ENCODE results near the gene TMEM132D. TPM values are rescaled to one million over a fixed set of nuclear protein-coding genes. Genes with fewer than 3 reads are reported as not detected.

TMEM132D gene
- total RNA-seq, 1 experiment from 2014 or later = 1.4 TPM

DNA sequence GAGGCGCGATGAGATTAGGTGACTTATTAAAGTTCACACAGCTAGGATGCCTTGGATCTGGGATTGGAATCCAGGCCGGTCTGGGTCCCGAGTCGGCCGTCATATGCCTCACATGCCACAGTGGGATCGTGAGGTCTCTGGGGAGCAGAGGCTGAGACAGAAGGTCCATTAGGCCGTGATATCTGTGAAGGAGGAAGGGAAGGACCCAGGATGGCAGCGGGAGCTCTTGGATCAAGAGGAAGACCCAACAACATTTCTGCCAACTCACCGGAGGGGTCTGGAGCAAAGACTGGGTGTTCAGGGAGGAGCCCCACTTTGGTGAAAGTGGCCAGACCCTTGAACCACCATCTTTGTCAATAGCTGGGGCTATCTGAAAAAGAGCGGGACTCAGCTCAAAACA lies 807.6 kb downstream of the TMEM132D start:
- ATAC-seq (no peak), DNase-seq (ENCODE audit: low spot score) (no peak)
- H3K27me3 Mint-ChIP-seq (ENCODE audit: low read depth) = peaks cover 8% of the 10 kb centered on the region; the same call in 1 of the 2 replicates
- H3K4me3 Mint-ChIP-seq = no peak overlapping the region
- peaks cover 60% of the 10 kb centered on the region for H3K36me3 Mint-ChIP-seq
- ChIA-PET POLR2A (no interaction called here), CTCF (no interaction called here)
- no peak overlapping the region for H3K27ac Mint-ChIP-seq
- H3K4me1 Mint-ChIP-seq = no peaks in the 10 kb centered on the region
- peaks cover 65% of the 10 kb centered on the region for H3K9me3 Mint-ChIP-seq
- no peak for TF ChIP-seq FOXP1 (CRISPR knock-in tag; IDR thresholded peaks at IDR 0.05; ENCODE audit: borderline replicate concordance)
- TF ChIP-seq FOXJ3 (CRISPR knock-in tag; IDR thresholded peaks at IDR 0.05; ENCODE audit: borderline replicate concordance) = no peak
- TF ChIP-seq, protein P1, sequence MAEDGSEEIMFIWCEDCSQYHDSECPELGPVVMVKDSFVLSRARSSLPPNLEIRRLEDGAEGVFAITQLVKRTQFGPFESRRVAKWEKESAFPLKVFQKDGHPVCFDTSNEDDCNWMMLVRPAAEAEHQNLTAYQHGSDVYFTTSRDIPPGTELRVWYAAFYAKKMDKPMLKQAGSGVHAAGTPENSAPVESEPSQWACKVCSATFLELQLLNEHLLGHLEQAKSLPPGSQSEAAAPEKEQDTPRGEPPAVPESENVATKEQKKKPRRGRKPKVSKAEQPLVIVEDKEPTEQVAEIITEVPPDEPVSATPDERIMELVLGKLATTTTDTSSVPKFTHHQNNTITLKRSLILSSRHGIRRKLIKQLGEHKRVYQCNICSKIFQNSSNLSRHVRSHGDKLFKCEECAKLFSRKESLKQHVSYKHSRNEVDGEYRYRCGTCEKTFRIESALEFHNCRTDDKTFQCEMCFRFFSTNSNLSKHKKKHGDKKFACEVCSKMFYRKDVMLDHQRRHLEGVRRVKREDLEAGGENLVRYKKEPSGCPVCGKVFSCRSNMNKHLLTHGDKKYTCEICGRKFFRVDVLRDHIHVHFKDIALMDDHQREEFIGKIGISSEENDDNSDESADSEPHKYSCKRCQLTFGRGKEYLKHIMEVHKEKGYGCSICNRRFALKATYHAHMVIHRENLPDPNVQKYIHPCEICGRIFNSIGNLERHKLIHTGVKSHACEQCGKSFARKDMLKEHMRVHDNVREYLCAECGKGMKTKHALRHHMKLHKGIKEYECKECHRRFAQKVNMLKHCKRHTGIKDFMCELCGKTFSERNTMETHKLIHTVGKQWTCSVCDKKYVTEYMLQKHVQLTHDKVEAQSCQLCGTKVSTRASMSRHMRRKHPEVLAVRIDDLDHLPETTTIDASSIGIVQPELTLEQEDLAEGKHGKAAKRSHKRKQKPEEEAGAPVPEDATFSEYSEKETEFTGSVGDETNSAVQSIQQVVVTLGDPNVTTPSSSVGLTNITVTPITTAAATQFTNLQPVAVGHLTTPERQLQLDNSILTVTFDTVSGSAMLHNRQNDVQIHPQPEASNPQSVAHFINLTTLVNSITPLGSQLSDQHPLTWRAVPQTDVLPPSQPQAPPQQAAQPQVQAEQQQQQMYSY (CRISPR knock-in tag; IDR thresholded peaks at IDR 0.05) = no peak
- TF ChIP-seq JAZF1 (CRISPR knock-in tag; IDR thresholded peaks at IDR 0.05) = no peak
- TF ChIP-seq ATF1 (CRISPR knock-in tag; IDR thresholded peaks at IDR 0.05) = no peak
- no peak for TF ChIP-seq NFE2L1 (CRISPR knock-in tag; IDR thresholded peaks at IDR 0.05)
- TF ChIP-seq, protein P2, sequence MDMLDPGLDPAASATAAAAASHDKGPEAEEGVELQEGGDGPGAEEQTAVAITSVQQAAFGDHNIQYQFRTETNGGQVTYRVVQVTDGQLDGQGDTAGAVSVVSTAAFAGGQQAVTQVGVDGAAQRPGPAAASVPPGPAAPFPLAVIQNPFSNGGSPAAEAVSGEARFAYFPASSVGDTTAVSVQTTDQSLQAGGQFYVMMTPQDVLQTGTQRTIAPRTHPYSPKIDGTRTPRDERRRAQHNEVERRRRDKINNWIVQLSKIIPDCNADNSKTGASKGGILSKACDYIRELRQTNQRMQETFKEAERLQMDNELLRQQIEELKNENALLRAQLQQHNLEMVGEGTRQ (CRISPR knock-in tag; IDR thresholded peaks at IDR 0.05) = no peak
- no peak for TF ChIP-seq SOX15 (CRISPR knock-in tag; IDR thresholded peaks at IDR 0.05)
- TF ChIP-seq, protein P3, sequence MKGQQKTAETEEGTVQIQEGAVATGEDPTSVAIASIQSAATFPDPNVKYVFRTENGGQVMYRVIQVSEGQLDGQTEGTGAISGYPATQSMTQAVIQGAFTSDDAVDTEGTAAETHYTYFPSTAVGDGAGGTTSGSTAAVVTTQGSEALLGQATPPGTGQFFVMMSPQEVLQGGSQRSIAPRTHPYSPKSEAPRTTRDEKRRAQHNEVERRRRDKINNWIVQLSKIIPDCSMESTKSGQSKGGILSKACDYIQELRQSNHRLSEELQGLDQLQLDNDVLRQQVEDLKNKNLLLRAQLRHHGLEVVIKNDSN (CRISPR knock-in tag; IDR thresholded peaks at IDR 0.05) = no peak
- TF ChIP-seq, protein P4, sequence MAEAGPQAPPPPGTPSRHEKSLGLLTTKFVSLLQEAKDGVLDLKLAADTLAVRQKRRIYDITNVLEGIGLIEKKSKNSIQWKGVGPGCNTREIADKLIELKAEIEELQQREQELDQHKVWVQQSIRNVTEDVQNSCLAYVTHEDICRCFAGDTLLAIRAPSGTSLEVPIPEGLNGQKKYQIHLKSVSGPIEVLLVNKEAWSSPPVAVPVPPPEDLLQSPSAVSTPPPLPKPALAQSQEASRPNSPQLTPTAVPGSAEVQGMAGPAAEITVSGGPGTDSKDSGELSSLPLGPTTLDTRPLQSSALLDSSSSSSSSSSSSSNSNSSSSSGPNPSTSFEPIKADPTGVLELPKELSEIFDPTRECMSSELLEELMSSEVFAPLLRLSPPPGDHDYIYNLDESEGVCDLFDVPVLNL (CRISPR knock-in tag; IDR thresholded peaks at IDR 0.05; ENCODE audit: borderline replicate concordance, low read depth) = no peak
- TF ChIP-seq HMGA2 (CRISPR knock-in tag; IDR thresholded peaks at IDR 0.05) = no peak
- TF ChIP-seq, protein P5, sequence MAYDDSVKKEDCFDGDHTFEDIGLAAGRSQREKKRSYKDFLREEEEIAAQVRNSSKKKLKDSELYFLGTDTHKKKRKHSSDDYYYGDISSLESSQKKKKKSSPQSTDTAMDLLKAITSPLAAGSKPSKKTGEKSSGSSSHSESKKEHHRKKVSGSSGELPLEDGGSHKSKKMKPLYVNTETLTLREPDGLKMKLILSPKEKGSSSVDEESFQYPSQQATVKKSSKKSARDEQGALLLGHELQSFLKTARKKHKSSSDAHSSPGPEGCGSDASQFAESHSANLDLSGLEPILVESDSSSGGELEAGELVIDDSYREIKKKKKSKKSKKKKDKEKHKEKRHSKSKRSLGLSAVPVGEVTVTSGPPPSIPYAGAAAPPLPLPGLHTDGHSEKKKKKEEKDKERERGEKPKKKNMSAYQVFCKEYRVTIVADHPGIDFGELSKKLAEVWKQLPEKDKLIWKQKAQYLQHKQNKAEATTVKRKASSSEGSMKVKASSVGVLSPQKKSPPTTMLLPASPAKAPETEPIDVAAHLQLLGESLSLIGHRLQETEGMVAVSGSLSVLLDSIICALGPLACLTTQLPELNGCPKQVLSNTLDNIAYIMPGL (CRISPR knock-in tag; IDR thresholded peaks at IDR 0.05) = no peak
- TF ChIP-seq MYBL2 (CRISPR knock-in tag; IDR thresholded peaks at IDR 0.05) = no peak
- no peak for TF ChIP-seq NR2C2 (CRISPR knock-in tag; IDR thresholded peaks at IDR 0.05)
- no peak for TF ChIP-seq GTF2I (CRISPR knock-in tag; conservative IDR thresholded peaks at IDR 0.05)
- TF ChIP-seq ESRRA (CRISPR knock-in tag; IDR thresholded peaks at IDR 0.05; ENCODE audit: borderline replicate concordance) = no peak
- TF ChIP-seq, protein P6, sequence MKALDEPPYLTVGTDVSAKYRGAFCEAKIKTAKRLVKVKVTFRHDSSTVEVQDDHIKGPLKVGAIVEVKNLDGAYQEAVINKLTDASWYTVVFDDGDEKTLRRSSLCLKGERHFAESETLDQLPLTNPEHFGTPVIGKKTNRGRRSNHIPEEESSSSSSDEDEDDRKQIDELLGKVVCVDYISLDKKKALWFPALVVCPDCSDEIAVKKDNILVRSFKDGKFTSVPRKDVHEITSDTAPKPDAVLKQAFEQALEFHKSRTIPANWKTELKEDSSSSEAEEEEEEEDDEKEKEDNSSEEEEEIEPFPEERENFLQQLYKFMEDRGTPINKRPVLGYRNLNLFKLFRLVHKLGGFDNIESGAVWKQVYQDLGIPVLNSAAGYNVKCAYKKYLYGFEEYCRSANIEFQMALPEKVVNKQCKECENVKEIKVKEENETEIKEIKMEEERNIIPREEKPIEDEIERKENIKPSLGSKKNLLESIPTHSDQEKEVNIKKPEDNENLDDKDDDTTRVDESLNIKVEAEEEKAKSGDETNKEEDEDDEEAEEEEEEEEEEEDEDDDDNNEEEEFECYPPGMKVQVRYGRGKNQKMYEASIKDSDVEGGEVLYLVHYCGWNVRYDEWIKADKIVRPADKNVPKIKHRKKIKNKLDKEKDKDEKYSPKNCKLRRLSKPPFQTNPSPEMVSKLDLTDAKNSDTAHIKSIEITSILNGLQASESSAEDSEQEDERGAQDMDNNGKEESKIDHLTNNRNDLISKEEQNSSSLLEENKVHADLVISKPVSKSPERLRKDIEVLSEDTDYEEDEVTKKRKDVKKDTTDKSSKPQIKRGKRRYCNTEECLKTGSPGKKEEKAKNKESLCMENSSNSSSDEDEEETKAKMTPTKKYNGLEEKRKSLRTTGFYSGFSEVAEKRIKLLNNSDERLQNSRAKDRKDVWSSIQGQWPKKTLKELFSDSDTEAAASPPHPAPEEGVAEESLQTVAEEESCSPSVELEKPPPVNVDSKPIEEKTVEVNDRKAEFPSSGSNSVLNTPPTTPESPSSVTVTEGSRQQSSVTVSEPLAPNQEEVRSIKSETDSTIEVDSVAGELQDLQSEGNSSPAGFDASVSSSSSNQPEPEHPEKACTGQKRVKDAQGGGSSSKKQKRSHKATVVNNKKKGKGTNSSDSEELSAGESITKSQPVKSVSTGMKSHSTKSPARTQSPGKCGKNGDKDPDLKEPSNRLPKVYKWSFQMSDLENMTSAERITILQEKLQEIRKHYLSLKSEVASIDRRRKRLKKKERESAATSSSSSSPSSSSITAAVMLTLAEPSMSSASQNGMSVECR (CRISPR knock-in tag; IDR thresholded peaks at IDR 0.05; ENCODE audit: borderline replicate concordance) = no peak
- TF ChIP-seq ZNF423 (CRISPR knock-in tag; IDR thresholded peaks at IDR 0.05) = no peak
- TF ChIP-seq ZNF138 (CRISPR knock-in tag; conservative IDR thresholded peaks at IDR 0.05) = no peak

Measured in WTC11 (cell line).